Neural progenitor cell (in vitro differentiated cells): Measurements from ENCODE around the gene NR1H4. TPM values are rescaled to one million over a fixed set of nuclear protein-coding genes. Genes with fewer than 3 reads are reported as not detected.
A peak's percentile ranks its signal among the peaks of the same experiment; 100 is the strongest.

Experiments
- DNase-seq: peaks from one replicate; pipeline ENCODE4 v3.0.0-alpha.2; 2016; ENCODE audit warnings: low spot score
- H2AFZ ChIP-seq: fragments of 200-600 bp; sonication (generic); replicated peaks from 2 replicates; pipeline ENCODE4 v1.6.1; 2016; ENCODE audit warnings: antibody characterized with exemption
- H3F3A ChIP-seq: fragments of 200-600 bp; sonication (generic); 2 replicates; pipeline ENCODE4 v1.6.1; 2016; ENCODE audit warnings: antibody characterized with exemption, low read depth
- H3K27ac ChIP-seq: fragments of 200-600 bp; sonication (generic); 2 replicates; pipeline ENCODE4 v1.5.1; 2016; ENCODE audit warnings: mild to moderate bottlenecking
- H3K27me3 ChIP-seq: fragments of 200-600 bp; sonication (generic); 2 replicates; pipeline ENCODE4 v1.6.1; 2016; ENCODE audit warnings: mild to moderate bottlenecking, moderate library complexity
- H3K36me3 ChIP-seq: fragments of 200-600 bp; sonication (generic); 2 replicates; pipeline ENCODE4 v1.5.1; 2016
- H3K4me1 ChIP-seq: fragments of 200-600 bp; sonication (generic); 2 replicates; pipeline ENCODE4 v1.6.1; 2016; ENCODE audit warnings: mixed run types
- H3K4me2 ChIP-seq: fragments of 200-600 bp; sonication (generic); 2 replicates; pipeline ENCODE4 v1.6.1; 2016
- H3K4me3 ChIP-seq: fragments of 200-600 bp; sonication (generic); 2 replicates; pipeline ENCODE4 v1.5.1; 2016
- H3K79me2 ChIP-seq: fragments of 200-600 bp; sonication (generic); 2 replicates; pipeline ENCODE4 v1.6.1; 2016; ENCODE audit warnings: low read depth
- H3K9ac ChIP-seq: fragments of 200-600 bp; sonication (generic); 2 replicates; pipeline ENCODE4 v1.6.1; 2016
- H3K9me3 ChIP-seq: fragments of 200-600 bp; sonication (generic); 2 replicates; pipeline ENCODE4 v1.5.1; 2016; ENCODE audit warnings: low read depth
- H4K20me1 ChIP-seq: fragments of 200-600 bp; sonication (generic); 2 replicates; pipeline ENCODE4 v1.6.1; 2016; ENCODE audit warnings: low read depth
- H3K27ac Mint-ChIP-seq: 3 replicates; pipeline ENCODE4 v1.8.0; 2021; ENCODE audit warnings: mixed read lengths
- H3K27me3 Mint-ChIP-seq: 2 replicates; pipeline ENCODE4 v1.8.0; 2022; ENCODE audit warnings: low read depth, mild to moderate bottlenecking, inconsistent platforms, moderate library complexity, mixed read lengths; ENCODE audit not compliant: insufficient read depth
- H3K36me3 Mint-ChIP-seq: 3 replicates; pipeline ENCODE4 v1.8.0; 2021; ENCODE audit warnings: mixed read lengths
- H3K4me1 Mint-ChIP-seq: 3 replicates; pipeline ENCODE4 v1.8.0; 2021; ENCODE audit warnings: mixed read lengths
- H3K4me3 Mint-ChIP-seq: 3 replicates; pipeline ENCODE4 v1.8.0; 2021; ENCODE audit warnings: mild to moderate bottlenecking, moderate library complexity, mixed read lengths
- H3K9me3 Mint-ChIP-seq: 3 replicates; pipeline ENCODE4 v1.8.0; 2020; ENCODE audit warnings: mixed read lengths
- CTCF ChIP-seq: fragments of 200-600 bp; sonication (generic); IDR thresholded peaks from 2 replicates; pipeline ENCODE4 v1.5.1; 2017; ENCODE audit warnings: antibody characterized with exemption, mild to moderate bottlenecking
- EZH2 ChIP-seq: fragments of 200-600 bp; sonication (generic); IDR thresholded peaks from 2 replicates; pipeline ENCODE4 v1.6.1; 2017; ENCODE audit warnings: antibody characterized with exemption, mild to moderate bottlenecking, moderate library complexity
- EZH2phosphoT487 ChIP-seq: fragments of 200-600 bp; sonication (generic); IDR thresholded peaks from 2 replicates; pipeline ENCODE4 v1.6.1; 2017; ENCODE audit warnings: antibody characterized with exemption
- total RNA-seq: library from RNA; depleted of rRNA; stranded (reverse); fragments of >200 nt; gene quantifications from 2 replicates; pipeline ENCODE4 v1.2.3, GENCODE V29; 2015; ENCODE audit warnings: low replicate concordance

Gene NR1H4
- total RNA-seq, 1 donor from 2014 or later: not detected

GRCh38 chr12:100460702-100461101 lies 13.0 kb upstream of the NR1H4 start:
- no peaks in the 10 kb centered on the region for H3K9me3 ChIP-seq
- H3K36me3 ChIP-seq: no peaks in the 10 kb centered on the region
- H3F3A ChIP-seq: no peaks in the 10 kb centered on the region
- no peaks in the 10 kb centered on the region for H4K20me1 ChIP-seq
- Mint-ChIP-seq H3K27me3 (no peaks in the 10 kb centered on the region), H3K27ac (peak overlapping the region; percentile 77), H3K4me1 (peaks cover 12% of the 10 kb centered on the region), H3K36me3 (no peaks in the 10 kb centered on the region), H3K9me3 (no peaks in the 10 kb centered on the region), H3K4me3 (no peak overlapping the region)
- H3K4me1 ChIP-seq: peaks cover 9% of the 10 kb centered on the region
- peak; percentile 37 for DNase-seq
- H3K27ac ChIP-seq: no peak overlapping the region
- H3K27me3 ChIP-seq: no peaks in the 10 kb centered on the region
- peak overlapping the region; percentile 32 for H3K4me2 ChIP-seq
- H3K79me2 ChIP-seq: no peaks in the 10 kb centered on the region
- no peak overlapping the region for H3K9ac ChIP-seq
- H3K4me3 ChIP-seq: no peak overlapping the region
- peak overlapping the region; percentile 85 for H2AFZ ChIP-seq
- TF ChIP-seq EZH2phosphoT487 (no peak), EZH2 (no peak), CTCF (no peak)

- Mint-ChIP-seq H3K4me1 (peaks cover 12% of the 10 kb centered on the region), H3K27me3 (no peaks in the 10 kb centered on the region), H3K4me3 (no peak overlapping the region), H3K36me3 (no peaks in the 10 kb centered on the region), H3K27ac (no peak overlapping the region), H3K9me3 (no peaks in the 10 kb centered on the region)
- Histone ChIP-seq H3K9ac (no peak overlapping the region), H3K27ac (no peak overlapping the region), H3F3A (no peaks in the 10 kb centered on the region), H3K4me1 (peaks cover 9% of the 10 kb centered on the region), H3K9me3 (no peaks in the 10 kb centered on the region), H3K79me2 (no peaks in the 10 kb centered on the region), H3K4me3 (no peak overlapping the region), H3K36me3 (no peaks in the 10 kb centered on the region), H3K4me2 (no peak overlapping the region), H2AFZ (no peak overlapping the region), H4K20me1 (no peaks in the 10 kb centered on the region), H3K27me3 (no peaks in the 10 kb centered on the region)
- TF ChIP-seq CTCF (no peak), EZH2phosphoT487 (no peak), EZH2 (no peak)
- no peak for DNase-seq
Measured at GRCh38 chr12:100461330-100461973, 12.2 kb upstream of the NR1H4 start.

GRCh38 chr12:100463661-100464060 lies 10.0 kb upstream of the NR1H4 start:
- H3K4me1 ChIP-seq: peaks cover 14% of the 10 kb centered on the region
- H3K36me3 Mint-ChIP-seq: no peaks in the 10 kb centered on the region
- no peak overlapping the region for H2AFZ ChIP-seq

More at GRCh38 chr12:100463661-100464060, 10.0 kb upstream of the NR1H4 start:
- H3K79me2 ChIP-seq: no peaks in the 10 kb centered on the region
- no peaks in the 10 kb centered on the region for H3K36me3 ChIP-seq
- no peak overlapping the region for H3K4me2 ChIP-seq
- Mint-ChIP-seq H3K9me3 (no peaks in the 10 kb centered on the region), H3K27me3 (no peaks in the 10 kb centered on the region), H3K27ac (no peak overlapping the region), H3K4me3 (no peak overlapping the region), H3K4me1 (peaks cover 12% of the 10 kb centered on the region)
- H3K27ac ChIP-seq: no peak overlapping the region
- no peaks in the 10 kb centered on the region for H3K27me3 ChIP-seq
- no peak for DNase-seq
- no peaks in the 10 kb centered on the region for H3K9me3 ChIP-seq
- H3F3A ChIP-seq: peaks cover 6% of the 10 kb centered on the region
- no peak overlapping the region for H3K4me3 ChIP-seq
- H4K20me1 ChIP-seq: no peaks in the 10 kb centered on the region
- no peak overlapping the region for H3K9ac ChIP-seq
- TF ChIP-seq CTCF: no peak
- TF ChIP-seq EZH2phosphoT487: no peak
- TF ChIP-seq EZH2: no peak
